Muscle layer of duodenum (tissue), 2 donors: ENCODE measurements around the gene NOS3.

Experiments
- H3K27ac ChIP-seq: one replicate; pipeline ENCODE4 v1.7.0; 2013; ENCODE audit warnings: mild to moderate bottlenecking, low read length
- H3K27me3 ChIP-seq: one replicate; pipeline ENCODE4 v1.7.0; 2013; ENCODE audit warnings: low read depth, mild to moderate bottlenecking, control low read depth, low read length
- H3K36me3 ChIP-seq, 2 donors: one replicate each; pipeline ENCODE4 v1.7.0; 2013; ENCODE audit warnings: low read length in 2 of 2, control low read depth in 1 of 2, mild to moderate bottlenecking in 1 of 2; ENCODE audit not compliant: insufficient read depth in 2 of 2, control insufficient read depth in 1 of 2
- H3K4me1 ChIP-seq, 2 donors: one replicate each; pipeline ENCODE4 v1.7.0; 2013; ENCODE audit warnings: low read length in 2 of 2, mild to moderate bottlenecking in 2 of 2, control low read depth in 1 of 2, moderate library complexity in 1 of 2; ENCODE audit not compliant: insufficient read depth in 2 of 2, control insufficient read depth in 1 of 2
- H3K4me3 ChIP-seq, 2 donors: one replicate each; pipeline ENCODE4 v1.7.0; 2013; ENCODE audit warnings: low read length in 2 of 2, low read depth in 1 of 2, mild to moderate bottlenecking in 1 of 2
- H3K9me3 ChIP-seq, 2 donors: one replicate each; pipeline ENCODE4 v1.7.0; 2013; ENCODE audit warnings: low read length in 2 of 2, control low read depth in 1 of 2, mild to moderate bottlenecking in 1 of 2; ENCODE audit not compliant: control insufficient read depth in 1 of 2
- donor health status: healthy.

NOS3 gene

GRCh38 chr7:150969475-150969874, 21.3 kb upstream of the NOS3 start:
- Histone ChIP-seq H3K36me3 (no peaks in the 10 kb centered on the region), H3K27ac (no peak overlapping the region), H3K4me1 (peaks cover 22 to 96% of the 10 kb centered on the region in 2 donors), H3K9me3 (no peaks in the 10 kb centered on the region), H3K27me3 (no peaks in the 10 kb centered on the region), H3K4me3 (no peak overlapping the region)

DNA sequence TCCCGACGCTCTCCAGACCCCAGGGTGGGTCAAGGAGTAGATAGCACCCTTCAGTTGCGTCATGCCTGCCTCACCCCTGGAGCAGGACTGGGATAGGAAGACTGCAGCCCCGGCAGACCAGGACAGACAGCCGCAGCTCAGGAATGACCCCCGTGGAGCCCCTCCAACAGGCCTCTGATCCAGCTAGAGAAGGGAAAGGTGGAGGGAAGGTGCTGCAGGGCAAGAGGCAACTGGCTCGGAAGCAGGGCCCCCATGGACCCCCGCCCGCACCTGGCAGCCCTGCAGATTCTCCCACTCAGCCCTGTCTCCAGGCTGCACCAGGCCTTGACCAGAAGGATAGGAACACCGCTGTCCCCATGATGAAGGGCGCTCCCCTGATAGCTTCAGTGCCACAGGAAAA, 20.4 kb upstream of the NOS3 start:
- no peak overlapping the region for H3K27ac ChIP-seq
- no peaks in the 10 kb centered on the region for H3K27me3 ChIP-seq
- H3K4me1 ChIP-seq = peaks cover 23 to 96% of the 10 kb centered on the region in 2 donors

DNA sequence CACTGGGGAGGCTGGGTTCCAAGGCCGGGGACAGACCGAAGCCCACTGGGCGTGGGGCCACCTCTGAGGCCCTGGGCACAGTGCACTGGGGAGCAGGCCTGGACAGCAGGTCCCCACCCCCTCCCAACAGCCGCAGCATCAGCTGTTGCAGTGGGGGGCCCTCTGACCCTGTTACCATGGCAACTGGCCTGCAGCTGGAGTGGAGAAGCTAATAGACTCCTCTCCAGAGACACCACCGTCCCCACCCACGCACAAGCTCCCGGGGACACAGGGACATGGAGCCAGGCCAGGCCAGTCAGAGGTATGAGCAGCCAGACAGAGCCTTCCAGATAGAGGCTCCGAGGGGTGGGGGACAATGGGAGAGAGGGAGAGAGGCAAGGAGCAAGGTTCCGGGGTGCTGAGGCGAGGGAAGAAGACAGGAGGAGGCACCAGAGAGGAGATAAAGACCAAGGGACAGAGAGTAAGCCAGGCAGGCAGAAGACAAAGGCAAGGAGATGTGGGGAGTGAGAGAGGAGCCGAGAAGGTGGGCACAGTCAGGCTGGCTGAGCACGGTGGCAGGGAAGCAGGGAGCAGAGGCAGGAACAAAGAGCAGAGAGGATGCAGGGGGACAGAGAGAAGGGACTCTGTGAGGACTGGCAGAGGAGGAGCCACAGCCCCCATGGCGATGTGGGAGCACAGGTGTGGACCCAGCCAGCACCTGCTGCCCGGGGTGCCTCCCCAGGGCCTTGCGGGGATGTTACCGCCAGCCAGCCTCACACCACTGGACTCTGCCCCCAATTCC, 19.4 kb upstream of the NOS3 start:
- Histone ChIP-seq H3K27ac (peak overlapping the region; percentile 8), H3K27me3 (no peaks in the 10 kb centered on the region), H3K4me3 (no peak overlapping the region), H3K36me3 (no peaks in the 10 kb centered on the region), H3K4me1 (peaks cover 28 to 96% of the 10 kb centered on the region in 2 donors), H3K9me3 (no peaks in the 10 kb centered on the region)

More for the DNA sequence above, 20.4 kb upstream of the NOS3 start:
- H3K9me3 ChIP-seq = no peaks in the 10 kb centered on the region
- H3K4me3 ChIP-seq = no peak overlapping the region
- H3K36me3 ChIP-seq = no peaks in the 10 kb centered on the region

GRCh38 chr7:150972023-150972468, 18.8 kb upstream of the NOS3 start:
- Histone ChIP-seq H3K4me1 (peaks cover 28 to 95% of the 10 kb centered on the region in 2 donors), H3K27me3 (peaks cover 5% of the 10 kb centered on the region), H3K27ac (peak overlapping the region; percentile 8), H3K9me3 (no peaks in the 10 kb centered on the region), H3K36me3 (no peaks in the 10 kb centered on the region), H3K4me3 (no peak overlapping the region)

DNA sequence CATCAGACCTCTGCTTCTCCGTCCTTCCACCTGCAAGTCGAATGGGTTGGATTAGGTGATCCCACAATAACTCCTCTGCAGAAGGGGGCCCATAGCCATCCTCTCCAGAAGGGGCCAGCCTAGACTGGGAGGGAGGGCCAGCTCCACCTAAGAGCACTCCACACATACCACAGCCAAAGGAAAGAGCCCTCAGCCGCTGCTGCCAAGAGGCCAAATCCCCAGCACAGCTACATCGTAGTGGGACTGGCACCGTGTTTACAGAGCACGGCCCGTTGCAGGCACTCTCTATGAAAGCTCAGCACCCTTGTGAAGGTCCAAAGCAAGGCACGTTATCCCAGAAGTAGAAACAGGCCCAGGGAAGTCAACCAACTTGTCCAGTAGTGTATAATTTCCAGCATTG, 18.1 kb upstream of the NOS3 start:
- Histone ChIP-seq H3K36me3 (no peaks in the 10 kb centered on the region), H3K27ac (no peak overlapping the region), H3K27me3 (peaks cover 8% of the 10 kb centered on the region), H3K4me3 (no peak overlapping the region), H3K4me1 (peaks cover 28 to 89% of the 10 kb centered on the region in 2 donors), H3K9me3 (no peaks in the 10 kb centered on the region)

DNA sequence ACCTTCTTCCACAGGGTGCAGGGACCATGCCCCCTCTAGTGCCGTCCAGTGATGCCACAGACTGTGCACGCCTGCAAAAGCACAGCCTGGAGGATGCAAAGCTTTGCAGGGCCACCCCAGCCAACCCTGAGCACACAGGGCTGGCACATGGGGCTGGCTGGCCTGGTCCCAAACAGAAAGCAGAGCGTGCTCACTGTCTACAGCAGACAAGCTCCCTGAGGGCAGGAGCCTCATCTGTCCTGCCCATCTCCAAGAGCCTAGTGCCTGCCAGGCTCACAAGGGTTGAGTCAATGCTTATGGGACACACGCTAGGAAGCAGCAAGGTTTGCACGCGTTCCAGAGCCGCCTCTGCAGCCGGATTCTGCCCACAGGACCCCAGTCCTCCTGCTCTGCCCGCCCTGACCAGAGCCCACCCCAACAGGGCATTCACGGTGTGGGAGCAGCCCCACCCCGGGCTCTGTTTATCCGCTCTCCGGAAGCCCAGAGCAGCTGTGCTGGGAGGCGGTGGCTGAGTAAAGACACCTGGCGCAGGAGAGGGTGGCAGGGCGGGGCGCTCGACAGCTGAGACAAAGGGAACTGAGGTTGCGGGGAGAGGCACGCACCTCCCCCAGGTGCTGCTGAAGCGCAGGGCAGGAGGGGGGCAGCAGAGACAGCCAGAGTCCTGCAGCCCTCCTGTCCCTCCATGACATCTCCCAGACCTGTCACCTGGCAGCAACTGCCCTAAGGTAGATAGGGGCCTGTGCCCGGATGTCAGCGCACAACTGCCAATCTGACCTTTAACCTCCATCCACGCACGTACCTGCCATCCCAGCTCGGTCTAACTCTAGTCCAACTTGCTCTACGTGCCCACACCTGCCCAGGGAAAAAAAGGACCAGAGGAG, 17.0 kb upstream of the NOS3 start:
- Histone ChIP-seq H3K27me3 (peaks cover 8% of the 10 kb centered on the region), H3K4me1 (peaks cover 28 to 86% of the 10 kb centered on the region in 2 donors), H3K9me3 (no peaks in the 10 kb centered on the region), H3K36me3 (no peaks in the 10 kb centered on the region), H3K27ac (no peak overlapping the region), H3K4me3 (peak overlapping the region in 1 of 2 donors; percentile 69)

DNA sequence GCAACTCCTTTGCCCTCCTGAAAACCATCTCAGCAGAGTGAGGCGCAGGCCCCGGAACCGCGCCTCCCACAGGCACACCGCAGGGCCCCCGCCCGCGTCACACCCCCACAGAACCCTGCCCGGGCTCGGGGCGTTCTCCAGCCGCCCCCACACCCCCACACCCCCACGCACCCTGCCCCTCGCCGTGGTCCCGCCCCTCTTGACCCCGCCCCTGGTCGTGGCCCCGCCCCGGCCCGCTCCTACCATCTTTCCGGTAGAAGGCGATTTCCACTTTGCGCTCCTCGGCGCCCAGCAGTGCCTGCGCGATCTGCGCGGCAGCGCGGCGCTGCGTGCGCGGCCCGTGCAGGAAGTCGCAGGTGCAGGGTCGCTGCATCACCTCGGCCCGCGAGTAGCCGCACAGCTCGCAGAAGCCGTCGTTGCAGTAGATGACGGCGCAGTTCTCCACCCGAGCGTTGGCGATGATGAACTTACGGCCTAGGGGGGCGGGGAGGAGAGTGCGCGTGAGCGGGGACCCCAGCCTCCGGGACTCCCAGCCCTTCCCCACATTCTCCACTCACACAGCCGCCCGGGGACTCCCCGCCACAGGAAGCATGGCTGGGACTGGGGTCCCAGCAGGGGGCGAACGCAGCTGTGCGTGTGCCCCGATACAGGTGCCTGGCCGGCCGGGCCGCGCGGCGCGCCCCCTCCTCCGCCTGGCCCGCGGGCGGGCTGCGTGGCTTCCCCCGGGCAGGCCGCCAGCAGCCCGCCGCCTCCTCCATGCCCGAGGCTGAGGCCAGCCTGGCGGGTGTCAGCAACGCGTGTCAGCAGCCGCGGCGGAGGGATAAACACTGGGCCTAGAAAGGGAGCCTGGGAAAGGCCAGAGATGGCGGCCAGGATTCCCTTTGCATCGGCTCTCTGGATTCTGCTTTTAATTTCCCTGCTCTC, 16.1 kb upstream of the NOS3 start:
- Histone ChIP-seq H3K9me3 (no peaks in the 10 kb centered on the region), H3K4me1 (peaks cover 28 to 86% of the 10 kb centered on the region in 2 donors), H3K36me3 (no peaks in the 10 kb centered on the region), H3K27ac (no peak overlapping the region), H3K27me3 (peaks cover 8% of the 10 kb centered on the region), H3K4me3 (peak overlapping the region; percentile 37 to 69)

DNA sequence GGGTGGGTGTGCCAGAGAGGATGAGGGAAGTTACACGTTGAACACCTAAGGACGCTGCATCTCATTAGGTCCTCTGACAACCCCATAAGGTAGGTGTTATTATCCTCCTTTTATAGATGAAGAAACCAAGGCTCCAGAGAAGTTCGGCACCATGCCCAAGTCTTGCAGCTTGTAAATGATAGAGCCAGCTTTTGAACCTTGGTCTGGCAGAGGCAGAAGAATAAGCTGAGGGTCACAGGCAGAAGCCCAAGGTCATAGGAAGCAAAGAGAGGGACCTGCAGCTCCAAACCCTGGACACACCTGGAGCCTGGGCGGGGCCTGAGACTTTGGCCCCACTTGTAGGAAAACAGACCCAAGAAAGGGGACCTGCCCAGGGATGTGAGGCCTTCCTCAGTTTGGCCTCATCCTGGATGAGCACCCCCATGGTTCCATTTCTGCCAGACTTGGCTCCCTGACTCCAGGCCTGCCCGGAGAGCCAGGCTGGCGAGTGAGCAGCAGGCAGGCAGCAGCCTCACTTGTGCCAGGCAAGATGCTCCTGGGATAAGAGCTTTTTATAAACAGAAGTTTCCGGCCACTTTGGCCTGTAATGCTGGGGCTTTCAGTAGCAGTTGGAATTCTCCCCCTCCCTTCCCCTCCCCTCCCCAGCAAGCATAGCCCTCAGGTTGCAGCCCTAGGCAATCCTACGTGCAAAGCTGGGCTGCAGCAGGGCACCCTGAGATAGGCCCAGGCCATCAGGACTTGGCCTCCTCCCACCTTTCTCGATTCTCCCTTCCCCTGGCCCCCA, 15.1 kb upstream of the NOS3 start:
- Histone ChIP-seq H3K4me3 (peak overlapping the region; percentile 27 to 69), H3K36me3 (no peaks in the 10 kb centered on the region), H3K4me1 (peaks cover 22 to 86% of the 10 kb centered on the region in 2 donors), H3K27me3 (peaks cover 8% of the 10 kb centered on the region), H3K27ac (no peak overlapping the region), H3K9me3 (no peaks in the 10 kb centered on the region)

- Histone ChIP-seq H3K4me3 (peak overlapping the region; percentile 33 to 69), H3K27me3 (peaks cover 8% of the 10 kb centered on the region), H3K9me3 (no peaks in the 10 kb centered on the region), H3K4me1 (peaks cover 16 to 76% of the 10 kb centered on the region in 2 donors), H3K27ac (no peak overlapping the region), H3K36me3 (no peaks in the 10 kb centered on the region)
These were observed 14.1 kb upstream of the NOS3 start for GRCh38 chr7:150976529-150977381.
